ENCODE measurements around the gene PLA2G4A. TPM values are rescaled to one million over a fixed set of nuclear protein-coding genes. Genes with fewer than 3 reads are reported as not detected.

PLA2G4A gene
- total and polyA plus RNA-seq, 2 experiments from 2014 or later = 1.1 to 3.8 TPM

- Histone ChIP-seq H2AFZ (no peak overlapping the region), H3K36me3 (ENCODE audit: insufficient read depth) (no peaks in the 10 kb centered on the region), H3K4me3 (no peak overlapping the region), H3K27me3 (ENCODE audit: insufficient read depth) (no peaks in the 10 kb centered on the region), H3K4me2 (no peak overlapping the region), H3K79me2 (replicated peaks; ENCODE audit: insufficient read depth) (no peaks in the 10 kb centered on the region), H4K20me1 (replicated peaks; ENCODE audit: insufficient read depth) (no peaks in the 10 kb centered on the region), H3K9me2 (ENCODE audit: insufficient read depth) (no peaks in the 10 kb centered on the region), H3F3A (replicated peaks; ENCODE audit: low read depth) (no peaks in the 10 kb centered on the region), H3K4me1 (ENCODE audit: insufficient read depth) (no peaks in the 10 kb centered on the region), H3K27ac (ENCODE audit: low read depth) (no peak overlapping the region)
- Mint-ChIP-seq H3K9me3 (no peaks in the 10 kb centered on the region), H3K36me3 (ENCODE audit: low read depth) (no peaks in the 10 kb centered on the region), H3K27me3 (ENCODE audit: insufficient read depth, low read depth, poor library complexity) (no peaks in the 10 kb centered on the region), H3K27ac (no peak overlapping the region), H3K4me3 (no peak overlapping the region), H3K4me1 (no peaks in the 10 kb centered on the region)
- no peak for ATAC-seq
- TF ChIP-seq ZNF114 (CRISPR knock-in tag; IDR thresholded peaks at IDR 0.05) (no peak), REST (IDR thresholded peaks at IDR 0.05; ENCODE audit: unreplicated experiment) (no peak), ETS1 (IDR thresholded peaks at IDR 0.05) (no peak), CREB1 (CRISPR knock-in tag; IDR thresholded peaks at IDR 0.05; ENCODE audit: low read depth) (no peak), EZH2 (IDR thresholded peaks at IDR 0.05; ENCODE audit: low read depth, unreplicated experiment) (no peak), STAT1 (IDR thresholded peaks at IDR 0.05; ENCODE audit: unreplicated experiment) (no peak), ZNF331 (CRISPR knock-in tag; IDR thresholded peaks at IDR 0.05; ENCODE audit: low read depth) (no peak), JUNB (IDR thresholded peaks at IDR 0.05; ENCODE audit: unreplicated experiment) (no peak), ZNF462 (CRISPR knock-in tag; IDR thresholded peaks at IDR 0.05) (no peak), EZH2phosphoT487 (IDR thresholded peaks at IDR 0.05; ENCODE audit: unreplicated experiment) (no peak)
- no peak for DNase-seq (ENCODE audit: low spot score)
These were observed 38.6 kb upstream of the PLA2G4A start for GRCh38 chr1:186790101-186790500.
